H1 (cell line): ENCODE measurements around the gene WFDC1. TPM values are rescaled to one million over a fixed set of nuclear protein-coding genes. Genes with fewer than 3 reads are reported as not detected.

ENCODE experiments used
- CTCF ChIA-PET: fragments of 300-600 bp; sonication (Branson Sonifier 250); formaldehyde crosslinking; loops from one replicate; lab custom pipeline; 2021; ENCODE audit not compliant: partially characterized antibody; lab: Charles Lee
- POLR2A ChIA-PET: fragments of 300-600 bp; sonication (Branson Sonifier 250); formaldehyde crosslinking; loops from one replicate; lab custom pipeline; 2021; ENCODE audit warnings: inconsistent platforms; ENCODE audit not compliant: partially characterized antibody; lab: Charles Lee
- DNase-seq, 2 experiments: peaks; one replicate each; pipeline versions ENCODE4 v3.0.0 to v3.0.0-alpha.2; 2010 to 2022; ENCODE audit warnings: low spot score in 2 of 2, low read depth in 1 of 2, mixed read lengths in 1 of 2
- FAIRE-seq: peaks from 2 replicates; lab custom pipeline; 2011; peaks lifted over from hg19 to GRCh38; lab: Jason Lieb, UNC
- H2AFZ ChIP-seq: 2 replicates; pipeline ENCODE4 v1.8.1; 2012; ENCODE audit warnings: low read length, inconsistent platforms
- H2AK5ac ChIP-seq: 2 replicates; pipeline ENCODE4 v1.6.1; 2013; ENCODE audit warnings: low read depth, low read length
- H2BK120ac ChIP-seq: replicated peaks from 2 replicates; pipeline ENCODE3; 2013; ENCODE audit warnings: low read depth, low read length, inconsistent platforms
- H2BK12ac ChIP-seq: 2 replicates; pipeline ENCODE4 v1.6.1; 2013; ENCODE audit warnings: low read depth, low read length
- H2BK15ac ChIP-seq: 2 replicates; pipeline ENCODE4 v1.6.1; 2013; ENCODE audit warnings: low read length
- H2BK20ac ChIP-seq: 2 replicates; pipeline ENCODE4 v1.6.1; 2013; ENCODE audit warnings: low read length
- H2BK5ac ChIP-seq: 2 replicates; pipeline ENCODE4 v1.6.1; 2013; ENCODE audit warnings: low read depth, low read length
- H3K14ac ChIP-seq: 2 replicates; pipeline ENCODE4 v1.6.1; 2013; ENCODE audit warnings: inconsistent platforms; ENCODE audit not compliant: insufficient read length
- H3K18ac ChIP-seq: 2 replicates; pipeline ENCODE4 v1.6.1; 2013; ENCODE audit warnings: low read length; ENCODE audit errors: extremely low read depth
- H3K23ac ChIP-seq: 2 replicates; pipeline ENCODE4 v1.6.1; 2013; ENCODE audit warnings: inconsistent platforms; ENCODE audit not compliant: insufficient read length
- H3K23me2 ChIP-seq: 2 replicates; pipeline ENCODE4 v1.6.1; 2013; ENCODE audit warnings: low read depth, low read length
- H3K27ac ChIP-seq: 2 replicates; pipeline ENCODE4 v1.6.1; 2011; ENCODE audit warnings: low read depth, low read length, inconsistent platforms
- H3K27me3 ChIP-seq, 4 experiments: replicated peaks in 1 of 4; 1 replicate in 1 of 4; 2 replicates in 3 of 4; pipeline versions ENCODE4 v1.6.1 to v1.8.1; 2011 to 2013; ENCODE audit warnings: low read length in 3 of 4, mild to moderate bottlenecking in 3 of 4, inconsistent platforms in 2 of 4, mixed read lengths in 2 of 4, moderate library complexity in 1 of 4; ENCODE audit not compliant: control insufficient read depth in 3 of 4, insufficient read depth in 3 of 4; ENCODE audit errors: extremely low read depth in 1 of 4
- H3K36me3 ChIP-seq, 4 experiments: 2 replicates each; pipeline versions ENCODE4 v1.6.1 to v1.8.1; 2011 to 2013; ENCODE audit warnings: mild to moderate bottlenecking in 4 of 4, low read length in 3 of 4, moderate library complexity in 2 of 4, control low read depth in 1 of 4, inconsistent platforms in 1 of 4; ENCODE audit not compliant: insufficient read depth in 4 of 4, control insufficient read depth in 2 of 4
- H3K4ac ChIP-seq: replicated peaks from 2 replicates; pipeline ENCODE3; 2013; ENCODE audit warnings: low read length, low read depth, mixed read lengths, inconsistent platforms; ENCODE audit not compliant: insufficient read length
- H3K4me1 ChIP-seq, 4 experiments: replicated peaks in 1 of 4; 1 replicate in 1 of 4; 2 replicates in 3 of 4; pipeline versions ENCODE4 v1.6.1 to v1.8.1; 2011 to 2013; ENCODE audit warnings: low read length in 3 of 4, inconsistent platforms in 2 of 4, mixed read lengths in 1 of 4; ENCODE audit not compliant: insufficient read depth in 4 of 4, control insufficient read depth in 3 of 4
- H3K4me2 ChIP-seq, 2 experiments: 2 replicates each; pipeline versions ENCODE4 v1.6.1 to v1.8.1; 2011 to 2013; ENCODE audit warnings: low read depth in 2 of 2, low read length in 2 of 2, control low read depth in 1 of 2, inconsistent platforms in 1 of 2, mild to moderate bottlenecking in 1 of 2; ENCODE audit not compliant: insufficient read depth in 1 of 2
- H3K4me3 ChIP-seq, 4 experiments: fragments of 200-600, 300-600 bp in 1 of 4; sonication (generic), shearing (Covaris generic), sonication (Bioruptor Twin) in 1 of 4; 2 replicates each; pipeline versions ENCODE4 v1.5.1 to v1.8.1; 2011 to 2016; ENCODE audit warnings: low read length in 4 of 4, low read depth in 3 of 4, control low read depth in 2 of 4, inconsistent platforms in 2 of 4, mild to moderate bottlenecking in 2 of 4, mixed read lengths in 1 of 4, moderate library complexity in 1 of 4; ENCODE audit not compliant: insufficient read depth in 2 of 4; ENCODE audit errors: extremely low read depth in 1 of 4
- H3K56ac ChIP-seq: replicated peaks from 2 replicates; pipeline ENCODE3; 2013; ENCODE audit warnings: low read depth, mild to moderate bottlenecking, mixed read lengths, low read length, inconsistent platforms; ENCODE audit not compliant: insufficient read length
- H3K79me1 ChIP-seq: 2 replicates; pipeline ENCODE4 v1.6.1; 2013; ENCODE audit warnings: low read depth, low read length, control low read depth
- H3K79me2 ChIP-seq, 2 experiments: 2 replicates each; pipeline versions ENCODE4 v1.6.1 to v1.8.1; 2012 to 2013; ENCODE audit warnings: low read length in 2 of 2, mild to moderate bottlenecking in 2 of 2, inconsistent platforms in 1 of 2; ENCODE audit not compliant: insufficient read depth in 2 of 2, control insufficient read depth in 1 of 2
- H3K9ac ChIP-seq, 4 experiments: replicated peaks in 1 of 4; 1 replicate in 1 of 4; 2 replicates in 3 of 4; pipeline versions ENCODE4 v1.6.1 to v1.8.1; 2011 to 2013; ENCODE audit warnings: low read depth in 3 of 4, low read length in 3 of 4, control low read depth in 2 of 4, mild to moderate bottlenecking in 2 of 4, moderate library complexity in 2 of 4, inconsistent platforms in 1 of 4; ENCODE audit errors: extremely low read depth in 1 of 4
- H3K9me3 ChIP-seq, 2 experiments: 2 replicates each; pipeline versions ENCODE4 v1.6.1 to v1.8.1; 2012 to 2013; ENCODE audit warnings: mild to moderate bottlenecking in 2 of 2, moderate library complexity in 2 of 2, control low read depth in 1 of 2, inconsistent platforms in 1 of 2, low read depth in 1 of 2, low read length in 1 of 2, mixed read lengths in 1 of 2; ENCODE audit not compliant: insufficient read depth in 2 of 2
- H4K20me1 ChIP-seq, 2 experiments: replicated peaks in 1 of 2; 2 replicates each; pipeline versions ENCODE3 to v1.8.1; 2011 to 2013; ENCODE audit warnings: inconsistent platforms in 2 of 2, low read length in 2 of 2, mild to moderate bottlenecking in 1 of 2; ENCODE audit not compliant: insufficient read depth in 2 of 2, control insufficient read depth in 1 of 2
- H4K5ac ChIP-seq: 2 replicates; pipeline ENCODE4 v1.6.1; 2013; ENCODE audit warnings: low read length, low read depth, mixed read lengths, inconsistent platforms; ENCODE audit not compliant: insufficient read length
- H4K8ac ChIP-seq: 2 replicates; pipeline ENCODE4 v1.8.0; 2013; ENCODE audit warnings: mild to moderate bottlenecking, moderate library complexity, low read length, inconsistent platforms; ENCODE audit not compliant: insufficient read depth; ENCODE audit errors: extremely low read depth
- H4K91ac ChIP-seq: replicated peaks from 2 replicates; pipeline ENCODE3; 2013; ENCODE audit warnings: low read length, mixed read lengths, inconsistent platforms; ENCODE audit not compliant: insufficient read length
- CBX8 ChIP-seq: fragments of 300-800, 300-1000 bp; sonication (generic); IDR thresholded peaks from 2 replicates; pipeline ENCODE4 v1.7.1; 2016; ENCODE audit warnings: low read depth, low read length, borderline replicate concordance
- CEBPB ChIP-seq: IDR thresholded peaks from 2 replicates; pipeline ENCODE4 v1.6.1; 2012; ENCODE audit warnings: low read depth, low read length
- CHD2 ChIP-seq: IDR thresholded peaks from 2 replicates; pipeline ENCODE4 v1.6.1; 2012; ENCODE audit warnings: low read length, improper control_type of control experiment
- EZH2 ChIP-seq: fragments of 200-600 bp; sonication (generic); IDR thresholded peaks from 2 replicates; pipeline ENCODE4 v1.7.1; 2012; ENCODE audit warnings: low read depth, mild to moderate bottlenecking, moderate library complexity, low read length, inconsistent platforms; ENCODE audit not compliant: severe bottlenecking
- KDM4A ChIP-seq: IDR thresholded peaks from one replicate; pipeline ENCODE4 v1.7.1; 2012; ENCODE audit warnings: low read depth, mild to moderate bottlenecking, moderate library complexity, low read length, inconsistent platforms; ENCODE audit not compliant: severe bottlenecking
- RXRA ChIP-seq: IDR thresholded peaks from 2 replicates; pipeline ENCODE4 v1.6.1; 2011; ENCODE audit warnings: low read depth, mild to moderate bottlenecking, low read length, moderate library complexity; ENCODE audit not compliant: insufficient read depth
- SP1 ChIP-seq: IDR thresholded peaks from 2 replicates; pipeline ENCODE4 v1.6.1; 2011; ENCODE audit warnings: low read depth, low read length
- SP2 ChIP-seq: IDR thresholded peaks from 2 replicates; pipeline ENCODE4 v1.6.1; 2012; ENCODE audit warnings: mild to moderate bottlenecking, low read length, inconsistent platforms
- WGBS, 2 experiments: shearing (Covaris generic) in 1 of 2; methylation state at CpG; one replicate each; pipeline versions ENCODE4 v1.1.6 to v1.1.7; 2013 to 2015; ENCODE audit warnings: low lambda C conversion rate in 2 of 2, mixed read lengths in 2 of 2, inconsistent platforms in 1 of 2, low coverage in 1 of 2, missing lambda C conversion rate in 1 of 2; ENCODE audit not compliant: insufficient replicate concordance in 2 of 2, insufficient coverage in 1 of 2, insufficient read length in 1 of 2; ENCODE audit errors: extremely low coverage in 1 of 2, missing lambda C conversion rate in 1 of 2; 5-methylcytosine and 5-hydroxymethylcytosine counted together
- polyA plus RNA-seq, 7 experiments: library from polyadenylated mRNA; depleted of rRNA in 3 of 7; stranded (reverse) in 5 of 7; unstranded in 2 of 7; fragments of >200 nt in 5 of 7; fragments of 200-250 nt in 2 of 7; gene quantifications; 1 replicate in 5 of 7; 2 replicates in 1 of 7; 4 replicates in 1 of 7; pipeline versions ENCODE4 v1.2.1 to v1.2.3, GENCODE V29; 2011 to 2013; ENCODE audit warnings: missing spikeins in 2 of 7, mixed read lengths in 2 of 7
- total RNA-seq: library from RNA; stranded (reverse); fragmentation: NEBNext Ultra II Directional; extraction: Animal tissue kit (Norgen Biotek cat#: 25700); gene quantifications from 2 replicates; pipeline ENCODE4 v1.2.1, GENCODE V29; 2021

Gene WFDC1
- total and polyA plus RNA-seq, 2 of the 8 experiments (the other 6 are each of a cell fraction or from before 2014, with no cell fraction given), result 0.70 to 1.1 TPM

GRCh38 chr16:84281074-84281473 lies 13.6 kb upstream of the WFDC1 start:
- H2BK20ac ChIP-seq, result no peak overlapping the region
- no peak overlapping the region for H4K8ac ChIP-seq
- no peaks in the 10 kb centered on the region for H3K23me2 ChIP-seq
- H3K14ac ChIP-seq, result no peak overlapping the region
- FAIRE-seq (no peak), DNase-seq (peak in 1 of 2 experiments; percentile 74)
- H2BK5ac ChIP-seq, result no peak overlapping the region
- no peak overlapping the region for H3K4me2 ChIP-seq
- H2AFZ ChIP-seq, result no peak overlapping the region
- no peaks in the 10 kb centered on the region for H3K79me2 ChIP-seq
- H2BK12ac ChIP-seq, result no peak overlapping the region
- CTCF ChIA-PET, result interaction anchor here (0.9 to 12.7 kb wide), 7 partner anchors 10 to 208 kb away, joined by 3 to 212 read pairs (median 7); no protein-coding TSS in a partner anchor
- no peaks in the 10 kb centered on the region for H3K79me1 ChIP-seq
- no peak overlapping the region for H4K5ac ChIP-seq
- POLR2A ChIA-PET, result interaction anchor here (1.5 kb wide), 1 partner anchor 15 kb away, joined by 4 read pairs; no protein-coding TSS in a partner anchor
- no peak overlapping the region for H3K18ac ChIP-seq
- no peaks in the 10 kb centered on the region for H4K20me1 ChIP-seq
- H3K9ac ChIP-seq, result no peak overlapping the region
- no peak overlapping the region for H2AK5ac ChIP-seq
- H3K27ac ChIP-seq, result no peak overlapping the region
- no peak overlapping the region for H2BK15ac ChIP-seq
- H3K23ac ChIP-seq, result no peak overlapping the region
- no peak overlapping the region for H4K91ac ChIP-seq
- no peak overlapping the region for H3K56ac ChIP-seq
- H3K4me3 ChIP-seq, result no peak overlapping the region
- TF ChIP-seq CEBPB (peak; percentile 95), SP2 (peak; percentile 72), EZH2 (no peak), SP1 (peak; percentile 97), RXRA (no peak), CHD2 (peak; percentile 90), CBX8 (no peak), KDM4A (no peak)
- H3K4ac ChIP-seq, result no peak overlapping the region
- H3K27me3 ChIP-seq, result no peaks in the 10 kb centered on the region; a peak in 2 of 7 replicates
- H3K4me1 ChIP-seq, result peaks cover 5 to 24% (median 13%) of the 10 kb centered on the region in 4 experiments
- H3K9me3 ChIP-seq, result no peaks in the 10 kb centered on the region
- no peak overlapping the region for H2BK120ac ChIP-seq
- 95% methylated on average over 3 of the region's 3 CpGs; no CpG with 5 or more reads in 1 of the 2 experiments for WGBS, 2 experiments
- H3K36me3 ChIP-seq, result no peaks in the 10 kb centered on the region
